ENCODE data around the gene PPP1R7.

PPP1R7 gene

DNA sequence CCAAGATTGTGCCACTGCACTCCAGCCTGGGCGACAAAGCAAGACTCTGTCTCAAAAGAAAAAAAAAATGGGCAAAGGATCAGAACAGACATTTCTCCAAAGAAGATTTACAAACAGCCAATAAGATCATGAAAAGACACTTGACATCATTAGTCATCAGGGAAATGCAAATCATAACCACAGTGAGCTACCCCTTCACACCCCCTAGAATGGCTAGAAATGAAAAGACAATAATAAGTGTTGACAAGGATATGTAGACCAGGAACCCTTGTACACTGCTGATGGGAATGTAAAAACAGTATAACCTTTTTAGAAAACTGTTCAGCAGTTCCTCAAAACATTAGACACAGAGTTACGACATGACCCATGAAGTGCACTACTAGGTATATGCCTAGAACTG, 29.8 kb upstream of the PPP1R7 start:
- no peak for DNase-seq (ENCODE audit: low read depth in 2 of 2)

DNA sequence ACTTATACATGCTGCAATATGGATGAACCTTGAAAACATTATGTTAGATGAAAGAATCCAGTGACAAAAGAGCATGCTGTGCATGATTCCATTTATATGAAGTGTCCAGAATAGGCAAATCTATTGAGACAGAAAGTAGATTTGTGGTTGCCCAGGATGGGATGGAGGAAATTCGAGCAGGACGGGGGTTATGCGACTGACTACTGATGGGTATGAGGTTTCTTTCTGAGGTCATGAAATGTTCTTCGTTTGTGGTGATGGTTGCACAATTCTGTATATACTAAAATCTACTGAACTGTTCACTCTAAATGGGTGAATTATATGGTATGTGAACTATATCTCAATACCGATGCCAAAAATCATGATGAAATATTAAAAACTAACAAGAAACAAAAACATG, 29.3 kb upstream of the PPP1R7 start:
- no peak for DNase-seq (ENCODE audit: low read depth in 2 of 2)

DNA sequence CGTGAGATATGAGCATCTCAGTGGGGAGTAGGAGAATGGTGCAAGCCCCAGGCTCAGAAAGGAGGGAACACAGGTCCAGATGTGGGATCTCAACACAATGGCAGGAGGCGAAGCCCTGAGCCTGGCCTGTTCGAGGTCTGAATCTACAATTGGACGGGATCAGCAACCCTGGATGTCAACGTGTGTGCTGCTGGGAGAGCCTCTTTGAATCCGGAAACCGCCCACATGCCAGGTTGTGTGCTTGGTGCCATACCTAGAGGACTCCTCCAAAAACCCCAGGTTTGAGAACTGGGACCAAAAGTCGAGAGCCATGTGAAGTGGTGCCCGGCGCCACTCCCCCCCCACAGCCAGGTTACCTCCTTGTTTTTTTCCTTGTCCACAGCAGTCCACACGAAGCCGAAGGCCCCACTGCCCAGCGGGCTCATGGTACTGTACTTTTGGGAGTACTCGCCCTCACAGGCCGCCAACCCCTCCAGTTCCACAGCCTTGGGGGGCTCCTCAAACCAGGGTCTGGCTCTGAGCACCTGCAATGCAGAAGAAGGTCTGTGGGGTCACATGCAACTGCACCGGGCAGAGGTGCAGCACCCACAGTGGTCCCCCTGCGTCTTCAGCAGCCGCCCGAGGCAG, 27.8 kb upstream of the PPP1R7 start:
- no peak for DNase-seq (ENCODE audit: low read depth in 2 of 2)

DNA sequence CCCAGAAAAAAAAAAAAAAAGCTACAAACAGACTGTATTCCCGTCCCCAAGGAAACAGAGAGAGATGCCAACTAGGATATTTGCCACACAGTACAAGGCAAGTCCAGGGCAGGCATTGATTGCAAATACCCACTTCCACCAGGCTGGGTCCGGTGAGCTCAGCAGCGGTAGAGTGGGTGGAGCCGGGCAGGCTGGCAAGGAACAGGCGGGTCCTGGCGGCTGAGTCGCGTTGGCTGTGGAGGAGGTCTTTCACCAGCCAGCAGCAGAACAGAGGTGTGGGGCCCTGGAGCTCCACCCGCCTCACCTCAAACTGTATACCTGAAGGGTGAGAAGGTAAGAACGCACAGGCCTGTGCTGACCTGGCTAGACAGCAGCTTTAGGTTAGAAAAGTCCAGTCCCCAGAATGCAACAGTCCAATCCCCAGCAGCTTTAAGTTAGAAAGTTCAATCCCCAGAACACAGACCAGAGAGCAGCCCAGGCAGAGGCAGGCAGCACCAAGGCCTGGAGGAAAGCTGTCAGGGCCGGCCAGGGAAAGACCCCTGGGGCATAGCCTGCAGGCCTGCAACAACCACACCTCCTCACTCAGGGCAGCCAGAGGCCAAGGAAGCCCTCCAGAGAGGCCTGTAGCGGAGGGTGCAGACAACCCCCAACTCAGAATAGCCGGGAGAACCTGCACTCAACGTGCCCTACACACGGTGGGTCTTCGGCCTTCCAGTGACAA, 26.3 kb upstream of the PPP1R7 start:
- DNase-seq (ENCODE audit: low read depth in 2 of 2): peak in 1 of 2 donors; percentile 45

DNA sequence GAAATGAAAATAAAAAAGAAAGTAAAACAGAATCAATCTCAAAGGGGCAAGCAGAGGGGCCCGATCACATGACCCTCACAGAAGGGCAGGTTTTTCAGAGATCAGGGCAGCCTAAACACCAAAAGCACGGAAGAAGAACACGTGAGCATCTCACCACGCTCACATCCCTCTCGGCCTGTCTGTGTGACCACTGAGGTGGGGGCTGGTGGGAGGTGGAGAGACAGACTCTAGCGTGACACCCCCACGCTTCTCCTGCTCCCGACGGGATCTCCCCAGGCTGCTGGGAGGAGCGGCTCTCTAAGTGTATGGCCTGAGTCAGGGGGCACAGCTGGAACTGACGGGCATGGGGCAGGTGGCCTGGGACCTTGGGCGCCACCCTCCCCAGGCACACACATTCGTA, 24.6 kb upstream of the PPP1R7 start:
- no peak for DNase-seq (ENCODE audit: low read depth in 2 of 2)

DNA sequence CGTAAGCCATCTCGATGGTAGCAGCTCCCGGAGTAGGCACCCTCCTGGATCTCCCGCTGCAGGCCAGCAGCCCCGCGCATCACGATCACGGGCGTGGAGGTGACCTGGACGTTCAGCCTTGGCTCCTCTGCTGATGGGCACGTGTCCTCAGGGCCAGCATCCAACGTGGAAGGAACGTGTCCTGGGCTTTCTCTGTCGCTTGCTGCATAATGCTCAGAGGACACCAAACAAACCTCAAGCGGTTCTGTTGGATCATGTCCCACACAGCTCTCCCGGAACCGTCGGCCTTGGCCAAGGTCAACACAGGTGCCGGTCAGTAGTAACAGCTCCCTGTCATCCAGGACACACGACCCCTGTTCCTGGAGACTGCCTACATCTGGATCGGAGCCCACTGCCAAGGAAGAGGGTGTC, 24.1 kb upstream of the PPP1R7 start:
- no peak for DNase-seq (ENCODE audit: low read depth in 2 of 2)

DNA sequence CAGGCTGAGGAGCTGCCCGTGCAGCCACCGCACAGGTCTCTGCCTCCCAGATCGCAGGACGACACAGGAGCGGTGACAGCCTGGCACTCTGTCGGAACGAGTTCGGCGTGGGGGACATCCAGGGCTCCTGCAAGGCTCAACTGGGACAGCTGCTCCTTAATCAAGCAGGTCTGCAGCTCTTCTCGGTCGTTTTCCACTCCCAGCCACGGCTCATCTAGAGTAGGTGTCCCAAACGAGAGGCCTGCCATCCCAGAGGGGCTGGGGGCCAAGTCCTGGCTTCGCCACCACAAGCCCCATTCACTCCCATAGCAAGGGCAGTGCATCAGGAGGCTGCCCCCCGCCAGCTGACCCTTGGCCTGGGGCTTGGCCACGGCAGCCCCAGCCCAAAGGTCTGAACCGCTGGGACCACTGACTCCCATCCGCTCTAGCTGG, 23.5 kb upstream of the PPP1R7 start:
- no peak for DNase-seq (ENCODE audit: low read depth in 2 of 2)

DNA sequence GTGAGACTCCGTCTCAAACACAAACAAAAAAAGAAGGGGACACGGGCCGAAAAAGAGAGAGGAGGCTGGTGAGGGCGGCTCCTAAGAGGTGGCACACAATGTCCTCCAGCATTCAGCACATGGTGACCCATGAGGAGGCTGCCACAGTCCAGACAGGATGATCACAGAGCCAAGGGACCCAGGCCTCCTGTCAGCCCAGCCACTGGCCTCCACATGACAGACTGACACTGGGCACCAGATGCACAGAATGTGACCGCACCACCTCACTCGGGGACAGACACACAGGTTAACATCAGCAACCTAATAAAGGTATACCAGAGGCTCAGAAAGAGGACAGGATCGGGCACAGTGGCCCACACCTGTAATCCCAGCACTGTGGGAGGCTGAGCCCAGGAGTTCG, 22.0 kb upstream of the PPP1R7 start:
- DNase-seq (ENCODE audit: low read depth in 2 of 2): no peak

DNA sequence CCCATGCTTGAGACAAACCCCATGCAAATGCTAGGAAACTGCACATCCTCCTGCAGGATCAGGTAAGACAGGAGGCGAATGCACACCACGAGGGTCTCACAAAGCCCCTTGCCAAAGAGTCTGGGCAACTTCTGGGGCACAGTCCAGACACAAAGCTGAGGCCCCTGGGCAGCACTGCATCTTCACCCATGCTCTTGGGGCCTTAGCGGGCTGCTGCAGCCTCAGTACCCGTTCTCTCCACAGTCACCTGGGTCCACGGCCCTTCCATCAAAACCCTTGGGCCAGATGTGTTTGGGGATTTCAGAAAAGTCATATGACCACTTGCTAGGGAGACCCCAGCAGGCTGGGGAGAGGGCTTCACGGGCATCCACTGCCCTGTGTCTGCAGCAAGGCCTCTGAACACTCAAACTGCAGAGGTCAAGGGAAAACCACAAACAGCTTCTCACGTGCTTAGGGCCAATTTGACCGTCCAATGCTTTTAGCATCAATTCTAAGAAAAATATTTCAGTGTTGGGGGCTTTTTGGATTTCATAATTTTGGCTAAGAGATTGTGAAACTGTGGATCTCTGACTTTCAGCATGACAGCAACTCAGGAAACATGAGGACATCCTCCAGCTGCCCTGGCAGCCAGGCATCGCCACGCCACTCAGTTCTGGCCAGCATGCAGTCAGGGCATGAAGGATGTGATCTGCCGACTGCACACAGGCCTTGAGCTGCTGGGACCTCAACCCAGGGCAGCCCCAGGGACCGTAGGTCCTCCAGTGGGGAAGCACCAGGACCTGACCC, 21.0 kb upstream of the PPP1R7 start:
- DNase-seq (ENCODE audit: low read depth in 2 of 2): no peak

DNA sequence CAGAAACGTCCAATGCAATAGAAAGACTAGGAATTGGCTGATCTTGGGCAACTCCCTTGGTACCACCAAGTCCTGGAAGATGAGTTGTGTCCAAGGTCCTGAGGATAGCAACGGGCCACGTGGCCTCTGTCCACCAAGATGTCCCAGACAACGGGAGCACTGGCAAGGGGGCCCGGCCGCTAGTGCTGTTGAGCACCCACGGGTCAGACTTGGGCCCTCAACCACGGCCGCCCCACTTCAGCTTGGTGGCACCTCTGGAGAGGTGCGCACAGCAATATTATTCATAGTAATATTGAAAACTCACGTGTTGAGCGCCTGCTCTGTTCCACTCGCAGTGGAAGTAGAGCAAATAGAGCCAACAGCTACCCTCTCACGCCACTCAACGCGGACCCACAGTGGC, 20.0 kb upstream of the PPP1R7 start:
- no peak for DNase-seq (ENCODE audit: low read depth in 2 of 2)

DNA sequence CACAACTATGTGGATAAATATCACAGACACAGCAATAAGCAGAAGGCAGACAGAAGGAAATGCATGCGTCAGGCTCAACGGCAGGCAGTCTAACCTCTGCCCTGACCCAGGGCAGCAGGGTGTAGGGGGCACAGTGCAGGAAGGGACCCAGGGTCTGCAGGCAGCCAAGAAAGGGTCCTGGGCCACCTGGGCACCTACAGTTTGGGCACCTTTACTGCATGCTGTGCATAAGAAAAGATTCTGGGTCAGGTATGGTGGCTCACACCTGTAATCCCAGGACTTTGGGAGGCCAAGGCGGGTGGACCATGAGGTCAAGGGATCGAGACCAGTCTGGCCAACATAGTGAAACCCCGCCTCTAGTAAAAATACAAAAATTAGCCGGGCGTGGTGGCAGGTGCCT, 18.7 kb upstream of the PPP1R7 start:
- no peak for DNase-seq (ENCODE audit: low read depth in 2 of 2)

DNA sequence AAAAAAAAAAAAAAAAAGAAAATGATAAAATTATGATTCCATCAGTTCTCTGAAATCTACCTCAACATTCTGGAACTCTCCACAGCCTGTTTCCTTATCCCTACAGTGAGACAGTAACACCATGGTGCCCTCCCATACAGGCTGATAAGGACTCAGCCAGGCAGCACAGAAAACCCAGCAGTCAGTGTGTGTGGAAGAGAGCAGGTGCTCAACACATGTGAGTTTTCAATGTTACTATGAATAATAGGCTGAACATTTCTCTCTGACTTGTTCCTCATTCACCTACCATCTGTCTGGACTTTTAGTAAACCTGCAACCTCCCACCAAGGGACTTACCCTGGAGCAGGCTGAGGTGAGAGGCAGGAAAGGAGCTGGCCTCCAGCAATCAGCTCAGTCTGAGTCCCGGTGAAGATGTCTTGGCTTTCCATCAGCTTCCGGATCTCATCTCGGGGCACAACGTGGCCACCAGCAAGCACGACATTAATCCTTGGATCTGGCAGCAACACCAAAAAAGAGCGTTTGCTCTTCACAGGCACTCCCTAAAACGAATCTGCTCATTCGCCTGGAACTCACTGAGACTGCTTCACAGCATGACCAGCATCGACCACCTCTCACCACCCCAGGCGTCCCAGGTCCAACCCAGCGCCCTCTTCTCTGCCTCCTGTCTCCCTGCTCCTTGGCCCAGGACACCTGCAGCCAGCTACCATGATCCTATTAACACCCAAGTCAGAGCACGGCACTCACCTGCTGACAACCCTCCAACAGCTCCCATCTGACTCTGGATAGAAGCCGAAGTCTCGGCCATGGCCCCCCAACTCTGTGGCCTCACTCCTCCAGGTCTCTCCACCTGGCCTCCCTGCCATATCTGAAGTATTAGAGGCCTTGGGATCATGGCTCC, 17.5 kb upstream of the PPP1R7 start:
- no peak for DNase-seq (ENCODE audit: low read depth in 2 of 2)

DNA sequence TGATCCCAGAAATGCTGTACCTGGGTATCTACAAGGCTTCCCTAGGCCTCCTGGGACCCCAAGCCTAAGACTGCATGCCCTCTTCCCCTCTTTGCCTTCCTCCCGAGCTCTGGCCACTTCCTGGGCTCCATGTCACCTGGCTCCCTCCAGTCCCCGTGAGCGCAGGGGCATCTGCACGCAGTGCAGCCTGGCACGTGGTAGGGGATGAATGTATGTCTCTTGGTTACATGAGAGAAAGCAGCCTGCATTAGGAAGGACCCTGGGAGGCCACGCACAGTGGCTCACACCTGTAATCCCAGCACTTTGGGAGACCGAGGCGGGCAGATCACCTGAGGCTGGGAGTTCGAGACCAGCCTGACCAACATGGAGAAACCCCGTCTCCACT, 16.8 kb upstream of the PPP1R7 start:
- DNase-seq (ENCODE audit: low read depth in 2 of 2): no peak

DNA sequence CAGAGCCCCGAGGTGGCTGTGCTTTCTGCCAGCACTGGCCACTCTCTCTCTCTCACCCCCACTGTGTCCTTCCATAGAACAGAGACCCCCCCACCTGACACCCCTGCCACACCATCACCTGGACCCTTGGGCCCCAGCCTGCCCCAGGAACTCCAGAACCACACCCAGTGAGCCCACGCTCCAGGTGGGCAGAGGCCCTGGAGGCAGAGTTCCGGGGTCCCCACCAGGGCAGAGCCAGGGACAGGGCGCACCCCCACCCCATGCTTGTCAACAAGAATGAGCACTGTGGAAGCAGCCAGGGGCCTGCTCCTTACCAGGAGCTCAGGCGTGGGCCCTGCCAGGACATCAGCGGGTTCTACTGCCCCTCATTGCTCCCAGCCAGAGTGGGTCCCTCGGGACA, 15.6 kb upstream of the PPP1R7 start:
- no peak for DNase-seq (ENCODE audit: low read depth in 2 of 2)

DNA sequence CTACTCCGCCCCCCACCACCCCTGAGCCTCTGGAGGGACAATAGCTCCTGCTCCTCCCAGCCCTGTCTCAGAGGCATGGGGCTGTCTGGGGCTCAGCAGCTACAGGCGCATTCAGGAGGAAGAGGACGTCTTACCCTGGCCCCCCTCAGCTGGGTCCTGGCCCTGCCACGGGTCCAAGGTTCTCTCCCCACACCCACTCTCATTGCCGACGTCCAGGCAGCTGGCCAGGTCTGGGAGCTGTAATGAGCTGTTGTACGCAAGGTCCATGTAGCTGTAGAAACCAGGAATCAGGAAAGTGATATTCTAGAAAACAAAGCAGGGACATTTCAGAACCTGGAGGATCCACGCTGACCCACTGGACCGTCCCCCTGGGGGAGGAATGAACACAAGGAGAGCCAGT, 14.5 kb upstream of the PPP1R7 start:
- no peak for DNase-seq (ENCODE audit: low read depth in 2 of 2)

DNA sequence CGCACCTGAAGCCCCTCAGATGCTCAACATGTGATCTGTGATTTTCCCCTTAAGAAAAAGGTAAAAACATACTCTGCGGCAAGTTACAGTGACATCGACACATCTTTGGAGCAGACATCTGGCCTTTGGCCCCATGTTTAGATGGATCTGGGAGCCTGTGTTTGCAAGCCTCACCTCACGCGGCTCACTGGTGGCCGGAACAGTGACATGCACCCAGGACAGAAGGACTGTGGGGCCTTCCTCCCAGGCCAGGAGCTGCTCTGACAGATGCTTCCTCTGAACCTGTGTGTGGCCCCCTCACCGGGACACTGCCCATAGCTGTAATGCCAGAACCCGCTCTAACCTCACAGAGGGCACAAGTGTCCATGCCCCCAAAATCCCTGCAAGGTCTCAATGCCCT, 14.1 kb upstream of the PPP1R7 start:
- no peak for DNase-seq (ENCODE audit: low read depth in 2 of 2)

DNA sequence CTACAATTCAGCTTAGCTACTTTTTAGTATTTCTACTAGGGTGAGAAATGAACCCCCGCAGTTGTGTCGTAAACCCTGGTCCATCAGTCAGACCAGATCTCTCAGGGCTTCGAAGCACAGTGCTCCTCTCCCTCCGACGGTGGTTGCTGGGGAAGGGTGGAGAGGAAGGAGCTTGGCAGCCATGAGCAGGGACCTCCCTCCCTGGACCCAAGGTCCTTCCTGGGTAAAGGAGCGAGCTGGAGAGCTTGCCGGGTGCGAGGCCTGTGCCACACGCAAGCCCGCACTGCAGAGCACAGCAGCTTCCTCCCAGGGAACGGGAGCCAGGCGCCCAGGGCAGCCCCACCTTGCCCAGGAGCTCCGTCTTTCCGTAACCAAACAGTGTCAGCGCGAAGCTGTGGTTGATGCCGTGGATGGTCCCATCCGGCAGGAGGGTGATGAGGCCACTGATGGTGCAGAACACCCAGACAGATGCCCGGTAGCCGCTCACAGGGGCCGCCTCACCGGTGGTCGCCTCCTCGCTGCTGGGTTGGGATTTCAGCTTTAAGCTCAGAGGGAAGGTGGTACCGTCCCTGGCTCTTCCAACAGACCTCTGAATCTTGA, 13.5 kb upstream of the PPP1R7 start:
- no peak for DNase-seq (ENCODE audit: low read depth in 2 of 2)

DNA sequence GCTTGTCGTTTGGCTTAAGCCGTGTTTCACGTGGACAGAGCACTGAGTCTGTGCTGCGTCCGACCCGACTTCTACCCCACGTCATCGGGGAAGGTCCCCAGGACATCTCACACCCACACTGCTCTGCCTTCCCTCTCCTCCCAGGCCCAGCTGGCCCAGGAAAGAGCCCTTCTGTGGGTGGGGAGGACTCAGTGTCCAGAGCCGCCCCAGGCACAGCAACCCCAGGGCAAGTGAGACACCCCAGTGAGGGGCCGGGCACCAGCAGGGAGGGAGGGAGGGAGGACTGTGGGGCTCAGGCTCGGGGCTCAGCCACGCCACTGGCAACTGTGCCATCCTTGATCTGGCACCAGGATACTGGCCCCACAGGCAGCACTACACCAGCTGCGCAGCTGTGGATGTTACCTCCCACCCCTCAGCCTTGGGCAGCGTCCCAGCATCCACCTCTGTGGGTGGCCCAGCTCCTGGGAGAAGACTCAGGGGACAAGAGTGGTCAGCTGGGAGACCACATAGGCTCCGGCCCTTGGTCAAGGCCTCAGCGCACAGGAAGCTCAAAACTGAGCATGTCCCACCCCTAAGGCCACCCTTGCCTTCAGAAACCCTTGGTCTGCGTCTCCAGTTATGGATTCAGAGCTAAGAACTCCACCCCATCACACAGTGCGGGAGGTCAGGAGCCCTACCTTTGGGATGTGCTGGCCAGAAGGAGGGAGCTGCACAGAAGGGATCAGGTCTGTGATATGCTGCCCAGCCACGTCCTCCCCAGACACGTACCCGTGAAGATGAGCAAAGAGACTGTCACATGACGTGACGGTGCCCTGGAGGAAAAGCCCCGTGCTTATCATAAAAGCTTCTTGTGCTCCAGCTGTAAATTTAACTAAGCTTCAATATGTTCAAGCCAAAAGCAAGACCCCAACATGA, 12.7 kb upstream of the PPP1R7 start:
- no peak for DNase-seq (ENCODE audit: low read depth in 2 of 2)

DNA sequence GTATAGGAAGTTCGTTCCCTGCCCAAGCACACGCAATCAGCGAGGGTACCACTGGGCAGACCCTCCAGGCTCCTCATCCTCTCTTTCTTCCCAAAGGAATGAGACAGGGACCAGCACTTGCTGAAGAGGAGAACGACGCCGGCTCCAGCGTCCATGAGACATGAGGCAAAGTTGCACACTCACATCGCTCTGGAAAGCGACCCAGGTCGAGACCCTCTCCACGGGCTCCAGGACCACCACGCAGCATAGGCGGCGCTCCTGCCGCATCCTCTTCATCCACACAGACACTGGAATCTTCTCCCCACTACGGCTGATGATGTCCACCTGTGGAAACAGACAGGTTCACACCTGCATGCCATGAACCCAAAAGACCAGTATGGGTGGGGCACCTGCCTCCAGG, 11.8 kb upstream of the PPP1R7 start:
- DNase-seq (ENCODE audit: low read depth in 2 of 2): no peak

Data from stimulated activated CD8-positive, alpha-beta memory T cell treated with anti-CD3 and anti-CD28 coated beads, Interleukin-15, amount 100 ng/mL, for 48 hours (primary cell).